NCI-H2196 (cell line): ENCODE results near the gene FLT3LG.

ENCODE experiments used
- DNase-seq: peaks from one replicate; lab custom pipeline; 2025; ENCODE audit not compliant: unreplicated experiment; lab: John Stamatoyannopoulos, UW

FLT3LG gene, protein sequence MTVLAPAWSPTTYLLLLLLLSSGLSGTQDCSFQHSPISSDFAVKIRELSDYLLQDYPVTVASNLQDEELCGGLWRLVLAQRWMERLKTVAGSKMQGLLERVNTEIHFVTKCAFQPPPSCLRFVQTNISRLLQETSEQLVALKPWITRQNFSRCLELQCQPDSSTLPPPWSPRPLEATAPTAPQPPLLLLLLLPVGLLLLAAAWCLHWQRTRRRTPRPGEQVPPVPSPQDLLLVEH

GRCh38 chr19:49473868-49474541 lies at the start of gene FLT3LG:
Gene FLT3LG, plus strand, starts transcription at chr19:49474215. Its CDS starts 425 bp downstream, at chr19:49474640.
- DNase-seq = peak; percentile 79

DNA sequence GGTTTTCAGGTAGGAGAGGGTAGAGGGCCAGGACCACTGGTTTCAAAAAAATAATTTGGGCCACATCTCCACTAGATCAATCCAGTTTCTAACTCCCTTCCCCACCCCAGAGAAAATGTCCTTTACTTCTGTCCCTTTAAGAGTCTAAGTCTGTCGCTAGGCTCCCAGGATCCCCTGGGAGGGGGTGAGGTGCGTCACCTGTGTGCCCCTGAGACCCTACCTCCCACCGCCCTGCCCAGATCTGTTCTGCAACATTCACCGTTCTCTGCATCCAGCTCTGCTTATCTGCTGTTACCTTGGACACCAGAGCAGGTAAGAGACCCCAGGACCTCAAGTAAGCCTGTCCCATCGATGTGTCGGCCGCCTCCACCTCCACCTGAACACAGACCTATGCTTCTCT lies 48.8 kb upstream of the FLT3LG start, which contains the start of gene GFY:
GFY (plus strand) TSS at position 211 of the 400 bp plus-strand sequence. CDS start 1,043 bp downstream, outside the sequence.
- no peak for DNase-seq

GRCh38 chr19:49425922-49426592 lies 48.0 kb upstream of the FLT3LG start:
- peak; percentile 66 for DNase-seq

DNA sequence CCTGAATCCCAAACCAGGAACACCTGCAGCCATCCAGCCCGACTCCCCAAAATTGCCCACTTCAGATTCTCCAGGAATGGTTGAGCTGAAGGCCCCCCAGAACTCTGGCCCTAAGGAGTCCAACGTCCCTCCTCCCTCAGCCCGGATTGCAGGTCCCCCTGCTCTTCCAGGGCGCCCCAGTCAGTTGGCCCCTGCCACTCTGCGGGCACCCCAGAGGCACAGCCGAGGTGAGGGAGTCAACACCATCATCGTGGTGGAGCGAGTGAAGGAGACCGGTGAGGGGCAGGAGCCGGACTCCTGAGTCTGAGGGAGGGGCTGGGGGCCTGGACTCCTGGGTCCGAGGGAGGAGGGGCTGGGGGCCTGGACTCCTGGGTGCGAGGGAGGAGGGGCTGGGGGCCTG lies 46.7 kb upstream of the FLT3LG start:
- no peak for DNase-seq

DNA sequence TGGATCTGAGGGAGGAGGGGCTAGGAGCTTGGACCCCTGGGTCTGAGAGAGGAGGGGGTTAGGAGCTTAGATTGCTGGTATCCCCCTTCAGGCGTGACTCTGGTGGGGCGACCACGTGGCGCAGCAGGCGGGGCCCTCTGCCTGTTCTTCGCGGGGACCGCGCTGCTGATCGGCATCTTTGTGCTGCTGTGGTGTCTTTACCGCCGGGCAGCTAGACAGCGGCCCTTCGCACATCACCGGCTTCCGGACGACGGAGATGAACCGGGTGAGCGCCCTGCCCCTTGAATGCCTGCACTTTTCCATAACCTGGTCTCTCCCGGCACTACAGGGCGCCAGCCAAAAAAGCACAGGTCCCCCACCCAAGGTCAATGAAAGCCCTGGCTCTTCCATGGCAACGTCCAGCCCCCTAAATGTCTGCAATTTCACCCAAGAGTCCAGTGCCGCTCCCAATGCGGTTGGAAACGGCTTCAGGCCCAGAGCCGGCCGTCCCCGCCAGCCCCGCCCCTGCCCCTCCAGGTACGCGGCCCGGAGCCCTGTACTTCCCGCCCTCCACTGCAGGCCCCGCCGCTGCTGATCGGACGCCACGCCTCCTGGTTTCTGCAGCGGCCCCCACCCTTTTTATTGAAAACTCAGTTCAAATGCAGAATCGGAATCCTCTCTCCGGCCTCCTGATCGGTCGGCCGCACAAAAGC lies 46.0 kb upstream of the FLT3LG start:
- DNase-seq = peak; percentile 27

DNA sequence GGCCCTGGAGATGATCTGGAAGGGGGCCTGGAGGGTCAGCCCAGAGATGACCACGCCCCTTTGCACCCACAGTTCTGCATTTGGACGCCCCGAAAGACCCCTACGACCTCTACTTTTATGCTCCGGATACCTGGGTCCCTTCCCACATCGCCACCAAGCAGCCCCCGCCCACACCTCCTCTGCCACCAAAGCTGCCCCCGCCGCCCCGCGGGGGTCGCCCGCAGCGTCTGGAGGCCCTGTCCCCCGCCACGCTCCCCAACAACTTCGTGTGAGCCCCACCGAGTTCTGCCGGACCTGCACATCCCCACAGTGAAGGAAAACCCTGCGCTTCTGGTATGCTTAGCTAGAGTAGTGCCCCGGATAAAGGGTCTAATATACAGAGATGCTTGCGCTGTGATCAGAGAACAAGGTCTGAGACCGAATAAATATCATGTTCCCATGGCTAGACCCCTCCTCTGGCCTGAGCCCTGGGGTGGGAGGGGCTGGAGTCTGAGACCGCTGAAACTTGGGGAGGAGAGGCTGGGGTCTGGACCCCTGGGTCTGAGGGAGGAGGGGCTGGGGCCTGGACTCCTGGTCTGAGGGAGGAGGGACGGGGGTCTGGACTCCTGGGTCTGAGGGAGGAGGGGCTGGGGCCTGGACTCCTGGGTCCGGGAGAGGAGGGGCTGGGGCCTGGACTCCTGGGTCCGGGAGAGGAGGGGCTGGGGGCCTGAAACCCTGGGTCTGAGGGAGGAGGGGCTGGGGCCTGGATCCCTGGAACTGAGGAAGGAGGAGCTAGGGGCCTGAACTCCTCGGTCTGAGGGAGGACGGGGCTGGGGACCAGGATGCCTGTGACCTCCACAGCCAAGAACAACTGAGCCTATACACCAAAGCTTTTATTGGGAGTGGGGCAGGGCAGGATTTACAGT lies 45.2 kb upstream of the FLT3LG start:
- DNase-seq = no peak

DNA sequence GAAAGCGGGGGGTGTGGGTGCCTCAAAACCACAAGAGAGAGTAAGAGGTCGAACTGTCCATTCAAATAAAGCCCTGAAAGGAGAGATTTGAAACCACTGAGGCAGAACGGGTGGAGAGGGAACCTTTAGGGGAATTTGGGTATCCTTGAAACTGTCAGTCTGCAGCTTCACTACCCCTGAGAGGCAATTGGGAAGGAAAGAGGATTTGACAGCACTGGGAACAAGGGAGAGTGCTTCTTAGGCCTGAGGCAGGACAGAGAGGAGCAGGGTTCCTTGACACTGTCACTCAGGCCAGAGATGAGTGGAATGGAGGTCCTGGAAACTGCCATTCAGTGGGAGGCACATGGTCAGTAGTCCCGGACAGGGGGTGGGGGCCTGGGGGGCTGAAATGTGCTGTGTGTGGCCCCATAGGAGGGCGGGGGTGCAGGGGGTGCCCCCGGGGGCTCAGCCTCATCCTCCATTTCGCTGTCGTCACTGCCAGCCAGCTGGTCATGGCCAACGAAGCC lies 43.8 kb upstream of the FLT3LG start:
- DNase-seq = no peak

GRCh38 chr19:49430678-49431329 lies 43.2 kb upstream of the FLT3LG start:
- DNase-seq = no peak

DNA sequence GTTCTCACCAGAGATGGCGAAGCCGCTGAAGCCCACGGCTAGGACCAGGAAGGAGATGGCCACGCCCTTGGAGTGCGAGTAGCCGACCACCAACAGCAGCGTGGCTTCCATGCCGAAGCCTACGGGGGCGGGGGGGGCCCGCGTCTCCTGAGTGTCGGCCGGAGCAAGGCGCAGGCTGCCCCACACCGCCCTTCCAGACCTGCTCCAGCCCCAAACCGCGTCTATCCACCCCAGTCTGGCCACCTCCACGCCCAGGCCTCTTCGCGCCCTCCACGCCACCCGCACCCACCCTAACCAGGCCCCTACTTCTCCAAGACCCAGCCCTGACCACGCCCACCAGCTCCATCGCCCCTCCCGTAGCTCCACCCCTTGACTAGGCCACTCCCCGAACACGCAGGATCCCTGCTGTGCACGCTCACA lies 42.7 kb upstream of the FLT3LG start:
- DNase-seq = no peak

- DNase-seq = no peak
Observed at GRCh38 chr19:49432141-49433073, 41.6 kb upstream of the FLT3LG start.

- no peak for DNase-seq
Observed at GRCh38 chr19:49433240-49433901, 40.6 kb upstream of the FLT3LG start.

DNA sequence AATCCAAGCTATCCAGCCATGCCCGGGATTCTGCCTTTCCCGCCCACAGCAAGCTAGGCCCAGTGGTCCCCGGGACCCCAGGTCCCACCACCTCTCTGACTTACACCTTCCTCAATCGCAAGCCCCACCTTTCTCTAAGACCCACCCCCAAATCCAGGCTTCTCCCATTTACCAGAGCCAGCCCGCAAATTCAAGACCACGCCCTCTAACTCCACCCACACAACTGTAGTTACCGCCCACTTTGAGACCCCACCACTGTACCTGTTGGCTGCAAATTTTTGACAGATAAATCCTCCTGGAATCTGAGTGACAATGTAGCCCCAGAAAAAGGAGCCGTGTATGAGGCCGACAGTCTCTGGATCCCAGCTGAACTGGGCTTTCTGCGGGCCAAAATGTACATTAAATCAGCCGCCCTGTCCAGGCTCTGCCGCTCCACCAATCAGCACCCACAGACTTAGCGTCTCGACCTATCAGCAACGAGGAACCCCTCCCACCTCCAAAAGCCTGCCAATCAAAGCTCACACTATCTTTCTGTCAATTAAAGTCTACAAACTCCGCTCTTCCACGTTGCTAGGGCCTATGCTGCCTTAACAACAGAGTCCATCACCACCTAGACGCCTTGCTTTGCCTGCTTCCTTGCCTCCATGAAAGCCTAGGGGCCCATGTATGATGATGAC lies 39.0 kb upstream of the FLT3LG start:
- no peak for DNase-seq

- no peak for DNase-seq
Observed at GRCh38 chr19:49435670-49436069, 38.3 kb upstream of the FLT3LG start.

GRCh38 chr19:49436381-49437017 lies 37.5 kb upstream of the FLT3LG start:
- no peak for DNase-seq

GRCh38 chr19:49437231-49437630 lies 36.8 kb upstream of the FLT3LG start:
- DNase-seq = no peak

GRCh38 chr19:49438261-49438660 lies 35.8 kb upstream of the FLT3LG start:
- DNase-seq = no peak

DNA sequence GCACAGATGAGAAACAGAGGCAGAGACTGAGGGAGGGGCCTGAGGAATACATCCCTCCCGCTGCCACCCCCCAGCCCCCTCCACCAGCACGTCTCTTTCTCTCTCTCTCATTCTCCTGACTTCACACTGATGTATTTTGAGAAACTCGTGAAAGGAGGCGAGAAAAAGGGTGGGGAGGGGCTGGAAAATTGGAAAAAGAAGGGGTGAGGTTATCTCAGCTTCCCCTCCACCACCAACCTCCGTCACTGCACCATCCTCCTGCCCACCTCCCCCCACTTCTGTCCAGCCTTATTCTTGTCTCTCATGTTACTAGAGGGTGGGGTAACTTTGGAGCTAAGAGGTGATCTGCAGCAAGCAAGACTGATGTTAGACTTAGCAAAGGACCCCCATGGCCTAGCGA lies 34.2 kb upstream of the FLT3LG start:
- DNase-seq = no peak
